HG03196 (cell line): ENCODE results near the gene ENHO.
A peak's percentile ranks its signal among the peaks of the same experiment; 100 is the strongest.

Experiments used
- ATAC-seq: cut with Tn5 transposase; IDR thresholded peaks from one replicate; pipeline ENCODE4 v1.9.1; 2021; ENCODE audit not compliant: unreplicated experiment

The ENHO gene

DNA sequence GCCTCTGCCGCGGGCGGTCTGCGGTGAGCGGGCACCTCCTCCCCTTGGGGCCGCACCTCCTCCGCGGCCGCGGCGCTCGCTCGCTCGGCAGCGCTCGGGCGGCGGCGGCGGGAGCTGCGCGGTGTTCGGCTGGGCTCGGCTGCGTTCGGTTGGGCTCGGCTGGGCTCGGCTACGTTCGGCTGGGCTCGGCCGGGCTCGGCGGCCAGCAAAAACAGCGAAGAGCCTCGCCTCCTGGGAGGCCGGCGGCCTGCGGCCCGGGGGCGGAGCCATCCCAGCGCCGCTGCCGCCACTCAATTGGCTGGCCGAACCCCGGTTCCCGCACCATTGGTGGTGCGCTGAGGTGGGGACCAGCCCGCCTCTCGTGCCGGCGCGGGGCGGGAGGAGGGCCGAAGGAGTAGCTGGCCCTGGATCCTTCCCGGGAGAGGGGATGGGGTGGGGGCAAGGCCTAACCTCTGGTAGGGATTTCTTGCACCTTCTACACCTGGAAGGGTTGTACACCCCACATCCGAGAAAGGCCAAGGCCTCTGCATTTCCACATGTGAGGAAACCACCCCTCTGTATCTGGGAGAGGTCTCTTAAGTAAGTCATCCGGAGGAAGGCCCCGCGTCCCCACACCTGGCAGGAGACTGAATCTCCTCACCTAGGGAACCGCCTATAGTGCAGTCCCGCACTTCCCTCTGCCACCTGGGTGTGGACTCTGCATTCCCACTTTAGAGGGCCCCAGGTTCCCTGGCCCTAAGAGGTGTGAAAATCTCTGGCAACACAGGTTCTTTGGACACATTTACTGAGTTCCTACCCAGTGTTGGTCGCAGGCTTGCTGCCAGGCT lies at the start of gene ENHO:
ENHO (minus strand) TSS at position 20 of the 827 bp plus-strand sequence. CDS start 1,295 bp downstream, outside the sequence.
- ATAC-seq = peak; percentile 76

DNA sequence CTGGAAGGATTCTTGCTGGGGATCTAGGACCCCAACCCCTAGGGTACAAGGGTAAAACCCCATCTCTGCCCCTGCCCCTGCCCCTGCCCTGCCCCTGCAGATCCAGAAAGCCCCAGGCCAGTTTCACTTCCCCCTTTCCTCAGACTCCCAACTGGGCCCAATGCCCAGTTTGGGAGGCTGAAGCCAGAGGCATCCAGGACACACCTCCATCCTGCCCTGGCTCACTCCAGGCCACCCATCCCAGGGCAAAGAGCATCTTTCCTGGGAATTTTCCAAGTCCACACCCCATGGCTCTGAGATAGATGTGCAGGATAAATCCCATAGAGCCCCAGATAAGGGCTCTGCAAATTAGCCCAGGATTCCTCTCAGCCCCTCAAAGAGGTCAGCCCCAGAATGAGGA lies 49.3 kb upstream of the ENHO start:
- ATAC-seq = no peak

- no peak for ATAC-seq
Observed at GRCh38 chr9:34571481-34571810, 48.7 kb upstream of the ENHO start.

GRCh38 chr9:34570809-34571480 lies 48.2 kb upstream of the ENHO start:
- ATAC-seq = no peak

DNA sequence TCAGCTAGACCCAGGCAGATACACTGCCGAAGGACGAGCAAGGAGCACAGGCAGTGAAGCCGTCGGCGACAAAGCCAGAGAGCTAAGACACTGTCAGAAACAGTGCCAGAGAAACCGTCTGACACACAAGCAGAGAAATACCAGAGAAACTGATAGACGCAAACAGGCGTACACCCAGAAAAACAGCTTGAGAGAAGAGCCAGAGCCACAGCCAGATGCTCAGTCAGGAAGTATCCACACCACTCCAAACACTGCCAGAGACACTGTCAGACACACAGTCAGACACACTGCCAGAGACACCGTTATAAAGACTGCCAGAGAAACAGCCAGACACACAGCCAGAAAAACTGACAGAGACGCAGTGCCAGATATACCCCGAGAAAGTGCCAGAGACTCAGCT lies 47.6 kb upstream of the ENHO start:
- ATAC-seq = no peak

GRCh38 chr9:34568774-34569173 lies 46.0 kb upstream of the ENHO start:
- ATAC-seq = no peak

GRCh38 chr9:34568133-34568532 lies 45.3 kb upstream of the ENHO start:
- ATAC-seq = no peak

DNA sequence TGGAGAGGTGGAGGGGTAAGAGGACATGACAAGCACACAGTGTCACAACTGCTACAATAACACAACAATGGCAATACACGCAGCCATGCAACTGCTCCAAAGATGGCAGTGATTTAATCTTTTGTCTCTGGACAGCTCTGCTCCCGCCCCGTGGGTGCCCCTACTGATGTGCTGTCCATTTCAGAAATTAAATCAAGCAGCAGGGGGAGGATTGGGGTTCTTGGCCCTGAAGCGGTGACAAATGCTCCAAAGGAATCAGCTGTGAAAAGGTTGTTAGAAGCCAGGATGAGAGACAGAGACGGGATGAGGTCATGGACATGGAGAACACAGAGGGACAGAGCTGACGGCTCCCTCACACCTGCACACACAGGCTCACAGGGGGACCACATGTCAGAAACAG lies 44.2 kb upstream of the ENHO start:
- ATAC-seq = no peak

GRCh38 chr9:34566322-34566721 lies 43.5 kb upstream of the ENHO start:
- ATAC-seq = no peak

- ATAC-seq = no peak
Observed at GRCh38 chr9:34565856-34566255, 43.1 kb upstream of the ENHO start.

DNA sequence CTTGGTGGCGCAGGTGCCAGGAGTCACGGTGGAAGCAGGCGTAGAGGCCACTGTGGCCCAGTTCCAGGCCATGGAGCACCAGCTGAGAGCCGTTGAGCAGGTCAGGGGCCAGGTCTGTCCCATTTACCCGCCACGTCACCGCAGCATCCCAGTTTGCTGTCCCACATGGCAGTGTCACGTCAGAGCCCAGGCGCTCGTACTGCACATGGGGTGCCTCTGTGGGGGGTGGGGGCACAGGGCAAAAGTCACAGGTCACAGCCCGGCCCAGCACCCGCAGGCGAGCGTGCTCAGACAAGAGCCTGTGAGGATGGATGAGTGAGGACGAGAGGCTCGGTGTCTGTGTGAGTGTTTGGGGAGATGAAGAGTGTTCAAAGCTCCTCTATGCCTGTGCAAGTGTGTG lies 41.8 kb upstream of the ENHO start:
- no peak for ATAC-seq

GRCh38 chr9:34563262-34563661 lies 40.5 kb upstream of the ENHO start:
- ATAC-seq = no peak

GRCh38 chr9:34562135-34562745 lies 39.5 kb upstream of the ENHO start:
- no peak for ATAC-seq

GRCh38 chr9:34560599-34561214 lies 37.9 kb upstream of the ENHO start:
- no peak for ATAC-seq

- no peak for ATAC-seq
Observed at GRCh38 chr9:34559624-34560455, 37.0 kb upstream of the ENHO start.

GRCh38 chr9:34558919-34559623 lies 36.3 kb upstream of the ENHO start:
- no peak for ATAC-seq

DNA sequence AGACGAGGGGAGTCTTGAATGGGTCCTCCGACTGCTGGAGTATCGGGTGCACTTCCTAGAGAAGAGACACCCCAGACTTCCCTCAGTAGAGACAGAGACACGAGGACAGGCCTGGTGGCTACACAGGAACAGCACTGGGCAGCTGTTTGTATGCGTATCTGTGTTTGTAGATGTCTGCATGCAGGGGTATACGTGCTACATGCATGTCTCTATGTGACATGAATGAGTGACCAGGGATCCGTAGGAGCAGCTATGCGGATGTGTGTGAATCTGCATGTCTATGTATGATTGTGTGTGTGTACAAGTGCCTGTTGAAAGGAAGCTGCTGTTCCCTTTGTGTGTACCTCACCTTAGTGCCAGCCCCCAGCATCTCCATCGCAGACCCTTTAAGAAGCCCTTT lies 35.6 kb upstream of the ENHO start:
- ATAC-seq = no peak

DNA sequence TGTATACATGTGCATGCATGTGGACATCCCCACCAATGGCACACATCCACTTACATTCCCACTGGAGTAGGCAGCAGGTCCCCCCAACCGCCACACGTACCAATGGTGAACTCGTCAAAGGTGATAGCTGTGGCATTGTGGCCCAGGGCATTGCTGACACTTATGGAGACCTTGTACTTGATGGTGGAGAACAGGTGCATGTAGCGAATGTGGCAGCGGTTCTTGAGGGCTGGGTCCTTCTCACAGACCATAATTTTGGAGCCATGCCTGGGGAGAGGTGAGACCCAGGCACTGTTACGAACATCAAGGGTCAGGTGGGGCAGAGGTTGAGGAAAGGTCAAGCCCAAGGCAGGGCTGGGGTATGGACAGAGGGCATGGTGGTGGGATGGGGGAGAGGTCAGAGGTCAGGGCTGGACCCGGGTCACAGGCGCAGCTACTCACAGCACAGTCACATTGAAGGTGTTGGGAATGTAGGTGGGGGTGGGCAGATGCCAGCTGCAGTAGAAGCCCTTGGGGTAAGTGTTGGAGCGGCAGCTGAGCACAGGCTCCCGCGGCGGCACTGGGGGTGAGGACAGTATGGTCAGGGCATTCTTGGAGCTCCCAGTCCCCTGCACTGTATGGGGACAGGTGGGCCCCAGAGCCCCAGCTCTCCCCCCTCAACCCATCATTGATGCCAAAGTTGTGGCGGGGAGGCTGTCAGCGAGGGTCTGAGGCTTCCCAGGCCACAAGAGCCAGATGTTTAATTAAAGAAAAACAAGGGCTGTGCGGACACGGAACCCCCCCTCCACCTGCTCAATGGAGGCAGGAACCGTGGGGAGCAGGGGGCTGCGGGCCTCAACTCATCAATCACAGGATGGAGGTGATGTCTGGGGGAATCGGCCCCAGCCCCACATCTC lies 34.9 kb upstream of the ENHO start:
- no peak for ATAC-seq

DNA sequence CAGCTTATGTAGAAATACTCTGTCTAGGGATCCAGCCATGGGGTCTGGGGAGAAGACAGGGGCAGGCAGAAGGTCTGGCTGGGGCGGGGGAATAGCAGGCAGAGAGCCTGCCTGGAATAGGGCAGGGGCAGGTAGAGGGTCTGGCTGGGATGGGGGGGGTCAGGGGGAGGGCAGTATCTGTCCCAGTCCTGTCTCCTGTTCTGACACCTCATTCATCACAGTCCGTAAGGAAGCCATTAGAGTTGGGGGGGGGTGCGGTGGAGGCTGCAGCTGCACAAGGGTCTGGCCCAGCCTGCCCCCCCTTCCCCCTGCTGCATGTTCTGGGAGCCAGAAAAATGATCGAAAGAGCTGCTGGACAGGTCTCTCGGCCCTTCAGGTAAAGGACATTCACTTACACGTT lies 34.2 kb upstream of the ENHO start:
- ATAC-seq = no peak
